ENCODE results near the gene LANCL3.

Gene LANCL3

GRCh38 chrX:37608156-37608555 is 36.7 kb downstream of the LANCL3 start:
- no peak for TF ChIP-seq CTCF (IDR thresholded peaks at IDR 0.05; ENCODE audit: extremely low read depth, missing control alignments)
- no peak for DNase-seq (ENCODE audit: low spot score)

DNA sequence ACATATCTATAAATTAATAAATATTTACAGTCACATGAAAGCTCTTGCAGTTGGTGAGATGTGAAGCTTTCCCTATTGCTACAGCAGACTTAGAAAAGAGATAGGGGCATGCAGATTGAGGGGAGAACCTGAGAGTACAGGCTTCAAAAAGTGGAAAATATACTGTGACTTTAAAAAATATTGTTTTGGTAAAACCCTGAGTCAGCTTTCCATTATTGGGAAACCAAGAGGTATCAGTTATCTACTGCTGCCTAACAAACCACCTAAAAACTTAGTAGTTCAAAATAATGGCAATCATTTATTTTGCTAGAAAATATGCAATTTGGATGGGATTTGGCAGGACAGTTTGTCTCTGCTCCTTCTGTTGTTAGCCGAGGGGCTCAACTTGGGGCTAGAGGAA is 38.3 kb downstream of the LANCL3 start:
- DNase-seq (ENCODE audit: low spot score): no peak
- no peak for TF ChIP-seq CTCF (IDR thresholded peaks at IDR 0.05; ENCODE audit: extremely low read depth, missing control alignments)

- DNase-seq (ENCODE audit: low spot score): no peak
- no peak for TF ChIP-seq CTCF (IDR thresholded peaks at IDR 0.05; ENCODE audit: extremely low read depth, missing control alignments)
These were observed 42.5 kb downstream of the LANCL3 start for GRCh38 chrX:37613933-37614332.

DNA sequence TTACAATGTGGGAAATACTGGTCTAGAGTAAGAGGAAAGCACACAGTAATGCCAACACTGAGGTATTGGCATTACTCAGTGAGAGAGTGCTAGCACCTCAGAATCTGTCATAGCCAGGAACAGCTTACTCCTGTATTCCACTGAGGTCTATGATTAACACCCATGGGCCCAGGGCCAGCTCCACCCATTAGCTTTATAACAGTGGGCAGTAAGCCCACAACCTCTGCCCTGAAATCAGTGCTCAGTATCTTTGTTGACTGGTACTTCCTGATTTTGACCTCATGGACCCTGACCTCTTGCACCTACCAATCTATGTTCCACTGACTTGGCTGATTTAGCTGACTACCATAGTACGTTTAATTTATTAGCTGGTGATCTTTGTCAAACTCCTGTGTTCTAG is 56.1 kb downstream of the LANCL3 start:
- DNase-seq (ENCODE audit: low spot score): no peak
- no peak for TF ChIP-seq CTCF (IDR thresholded peaks at IDR 0.05; ENCODE audit: extremely low read depth, missing control alignments)

DNA sequence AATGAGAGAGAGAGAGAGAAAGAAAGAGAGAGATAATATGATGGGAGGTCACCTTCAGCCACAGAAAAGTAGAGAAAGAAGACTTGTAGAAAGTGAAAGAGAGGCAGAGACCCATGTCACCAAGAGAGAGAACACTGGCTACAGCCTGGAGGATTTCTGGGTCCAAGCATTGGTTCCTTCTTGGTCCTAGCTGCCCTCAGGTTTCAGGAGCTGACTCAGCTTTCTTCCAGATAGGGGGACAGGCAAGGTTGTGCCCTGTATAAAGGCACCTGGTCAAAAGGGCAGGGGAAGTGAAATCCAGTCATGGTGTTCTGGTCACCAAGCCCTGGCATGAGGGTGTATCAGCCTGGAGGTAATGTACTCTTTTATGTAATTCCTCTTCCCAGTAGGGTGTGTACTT is 66.6 kb downstream of the LANCL3 start:
- no peak for TF ChIP-seq CTCF (IDR thresholded peaks at IDR 0.05; ENCODE audit: extremely low read depth, missing control alignments)
- DNase-seq (ENCODE audit: low spot score): no peak

- no peak for TF ChIP-seq CTCF (IDR thresholded peaks at IDR 0.05; ENCODE audit: extremely low read depth, missing control alignments)
- no peak for DNase-seq (ENCODE audit: low spot score)
These were observed 68.7 kb downstream of the LANCL3 start for GRCh38 chrX:37640142-37640541.

DNA sequence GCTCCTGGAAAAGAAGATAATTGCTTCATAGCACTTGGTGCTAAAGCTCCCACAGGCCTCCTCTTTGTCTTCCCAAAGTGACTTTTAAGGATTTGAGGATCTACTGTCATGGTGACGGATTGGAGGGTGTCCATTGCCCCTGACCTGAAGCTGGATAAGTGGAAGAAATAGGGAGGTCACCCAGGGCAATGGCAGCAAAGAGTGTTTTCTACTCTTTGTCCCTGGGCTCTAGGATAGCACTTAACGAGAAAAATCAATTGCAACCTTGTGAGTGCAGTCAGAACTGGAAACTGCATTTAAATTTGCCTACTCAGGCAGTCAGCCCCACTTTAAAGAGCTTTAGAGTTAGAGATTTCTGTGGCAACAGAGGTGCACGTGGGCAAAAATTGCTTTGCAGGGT is 70.4 kb downstream of the LANCL3 start:
- DNase-seq (ENCODE audit: low spot score): no peak
- TF ChIP-seq CTCF (IDR thresholded peaks at IDR 0.05; ENCODE audit: extremely low read depth, missing control alignments): no peak
